GM18867 (cell line): ENCODE results near the gene TBCE.
"Not testable (repeated sequence)": the region's sequence is repeated elsewhere in the genome, so short reads cannot be mapped to it uniquely, and the experiment has no call there.

Experiments used
- ATAC-seq: cut with Tn5 transposase; IDR thresholded peaks from one replicate; pipeline ENCODE4 v1.9.1; 2021; ENCODE audit warnings: mild to moderate bottlenecking, moderate library complexity; ENCODE audit not compliant: unreplicated experiment

The TBCE gene

GRCh38 chr1:235450433-235450832, 83.2 kb downstream of the TBCE start:
- no peak for ATAC-seq

GRCh38 chr1:235450886-235451483, 83.8 kb downstream of the TBCE start:
- no peak for ATAC-seq

DNA sequence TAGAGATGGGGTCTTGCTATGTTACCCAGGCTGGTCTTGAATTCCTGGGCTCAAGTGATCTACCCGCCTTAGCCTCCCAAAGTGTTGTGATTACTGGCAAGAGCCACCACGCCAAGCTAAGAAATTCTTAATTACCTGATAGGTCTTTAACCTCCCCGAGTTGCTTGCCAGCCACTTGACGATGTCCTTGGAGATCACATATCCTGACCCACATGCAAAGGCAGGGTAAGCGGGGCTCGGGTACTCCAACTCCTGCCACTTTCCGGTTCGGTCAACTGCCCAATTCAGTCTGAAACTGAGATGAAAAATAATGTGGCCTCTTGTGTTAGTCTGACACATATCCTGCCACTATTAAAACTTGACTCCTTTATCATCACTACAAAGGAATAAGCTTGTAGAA, 86.8 kb downstream of the TBCE start:
- no peak for ATAC-seq

GRCh38 chr1:235455097-235455496, 87.9 kb downstream of the TBCE start:
- ATAC-seq, result no peak

DNA sequence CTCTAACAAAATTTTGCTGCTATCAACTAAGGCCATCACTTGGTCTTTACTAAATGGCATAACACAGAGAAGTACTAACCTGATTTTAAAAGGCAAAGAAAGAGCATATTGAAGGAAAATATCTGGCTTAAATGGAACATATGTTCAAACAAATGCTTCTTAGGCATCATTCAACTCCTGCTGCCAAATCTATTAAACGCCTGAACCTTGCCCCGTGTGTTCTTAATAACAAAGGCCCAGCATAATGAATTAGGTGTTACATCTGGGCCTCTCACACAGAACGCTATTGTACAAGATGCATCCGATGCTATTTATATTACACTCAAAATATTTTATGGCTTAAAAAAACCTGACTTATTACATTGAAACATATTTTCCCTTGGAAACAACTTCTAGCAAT, 88.6 kb downstream of the TBCE start:
- ATAC-seq, result no peak

DNA sequence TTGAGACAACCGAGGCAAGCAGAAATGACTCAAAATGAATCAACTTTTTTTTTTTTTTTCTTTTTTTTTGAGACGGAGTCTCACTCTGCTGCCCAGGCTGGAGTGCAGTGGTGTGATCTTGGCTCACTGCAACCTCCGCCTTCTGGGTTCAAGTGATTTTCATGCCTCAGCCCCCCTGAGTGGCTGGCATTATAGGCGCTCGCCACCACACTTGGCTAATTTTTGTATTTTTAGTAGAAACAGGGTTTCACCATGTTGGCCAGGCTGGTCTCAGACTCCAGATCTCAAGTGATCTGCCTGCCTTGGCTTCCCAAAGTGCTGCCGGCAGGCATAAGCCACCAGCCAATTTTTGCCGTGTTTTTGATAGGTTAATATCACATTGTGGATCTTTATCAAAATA, 90.6 kb downstream of the TBCE start:
- ATAC-seq, result not testable (repeated sequence)

- ATAC-seq, result no peak
These were observed 93.5 kb downstream of the TBCE start for GRCh38 chr1:235460770-235461169.

GRCh38 chr1:235461954-235462353, 94.7 kb downstream of the TBCE start:
- ATAC-seq, result no peak

GRCh38 chr1:235462832-235463231, 95.6 kb downstream of the TBCE start:
- not testable (repeated sequence) for ATAC-seq

- no peak for ATAC-seq
These were observed 97.8 kb downstream of the TBCE start for GRCh38 chr1:235465066-235465465.

DNA sequence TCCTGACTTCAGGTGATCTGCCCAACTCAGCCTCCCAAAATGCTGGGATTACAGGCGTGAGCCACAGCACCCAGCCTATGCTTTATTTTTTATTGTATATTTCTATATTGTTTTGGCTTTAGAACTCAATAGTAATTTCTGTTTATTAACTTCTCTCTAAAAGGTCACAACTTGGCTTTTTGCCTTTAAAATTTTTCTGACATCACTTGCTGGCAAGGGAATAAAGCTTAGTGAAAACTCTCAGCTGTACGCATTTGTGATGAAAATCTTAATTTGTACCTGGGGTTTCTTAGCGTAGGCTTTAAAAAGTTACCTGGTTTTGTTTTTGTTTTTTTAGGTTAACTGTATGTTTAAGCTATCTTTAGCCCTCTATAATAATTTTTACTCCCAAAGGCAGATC, 100.8 kb downstream of the TBCE start:
- no peak for ATAC-seq

- no peak for ATAC-seq
These were observed 101.7 kb downstream of the TBCE start for GRCh38 chr1:235468970-235469369.

DNA sequence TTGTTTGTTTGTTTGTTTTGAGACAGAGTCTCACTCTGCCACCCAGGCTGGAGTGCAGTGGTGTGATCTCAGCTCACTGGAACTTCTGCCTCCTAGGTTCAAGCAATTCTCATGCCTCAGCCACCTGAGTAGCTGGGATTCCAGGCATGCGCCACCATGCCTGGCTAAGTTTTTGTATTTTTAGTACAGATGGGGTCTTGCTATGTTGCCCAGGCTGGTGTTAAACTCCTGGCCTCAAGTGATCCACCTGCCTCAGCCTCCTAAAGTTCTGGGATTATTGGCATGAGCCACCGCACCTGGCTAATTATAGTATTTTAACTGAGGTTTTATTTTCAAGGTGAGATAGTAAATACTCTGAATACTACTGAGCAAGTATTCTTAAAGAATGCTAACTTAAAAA, 102.7 kb downstream of the TBCE start:
- not testable (repeated sequence) for ATAC-seq

DNA sequence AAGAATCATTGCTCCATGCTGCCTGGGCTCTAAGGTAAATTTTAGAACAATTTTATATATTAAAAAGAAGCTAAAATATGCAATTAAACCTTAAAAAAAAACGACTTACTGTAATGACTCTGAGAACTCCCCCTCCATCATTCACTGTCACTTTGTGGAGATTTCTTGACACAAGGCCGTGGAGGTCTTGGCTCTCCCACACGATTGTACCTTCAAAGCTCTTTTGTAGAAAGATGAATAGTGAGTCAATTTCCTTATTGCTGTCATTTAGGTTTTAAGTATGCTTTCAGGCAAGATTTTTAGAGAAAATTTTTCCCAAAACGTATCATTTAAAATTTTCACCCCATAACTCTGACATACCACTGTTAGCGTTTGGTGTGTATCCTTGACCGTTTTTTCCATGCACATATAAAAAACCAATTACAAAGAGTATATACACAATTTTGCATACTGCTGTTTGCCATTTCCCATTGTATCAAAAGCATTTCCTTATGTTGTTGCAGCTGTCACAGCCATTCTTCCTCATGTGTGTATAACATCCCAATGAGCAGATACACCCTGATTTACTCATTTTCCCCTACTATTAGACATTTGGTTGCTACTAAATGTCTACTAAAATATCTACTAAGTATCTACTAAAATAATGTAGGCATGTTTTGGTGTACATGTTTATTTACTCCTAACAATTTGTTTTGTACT, 103.7 kb downstream of the TBCE start:
- no peak for ATAC-seq

DNA sequence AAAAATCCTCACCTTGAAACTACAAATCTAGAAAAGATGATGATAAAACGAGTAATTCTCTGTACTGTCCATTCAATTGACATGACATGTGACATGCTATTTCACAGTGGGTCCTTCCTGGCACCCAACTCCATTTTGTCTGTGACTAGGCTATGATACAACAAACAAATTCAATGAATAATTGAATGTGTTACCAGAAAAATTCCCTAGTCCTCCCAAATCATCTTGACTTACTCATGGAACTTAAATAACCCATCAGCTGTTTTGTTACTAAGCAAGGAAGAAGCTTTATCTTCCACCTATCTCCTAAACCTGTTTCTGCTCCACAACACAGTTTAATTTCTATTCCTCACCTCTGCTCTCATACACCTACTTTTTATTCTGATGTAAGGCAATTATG, 106.6 kb downstream of the TBCE start:
- ATAC-seq, result no peak

GRCh38 chr1:235483090-235483489, 115.9 kb downstream of the TBCE start:
- ATAC-seq, result no peak

DNA sequence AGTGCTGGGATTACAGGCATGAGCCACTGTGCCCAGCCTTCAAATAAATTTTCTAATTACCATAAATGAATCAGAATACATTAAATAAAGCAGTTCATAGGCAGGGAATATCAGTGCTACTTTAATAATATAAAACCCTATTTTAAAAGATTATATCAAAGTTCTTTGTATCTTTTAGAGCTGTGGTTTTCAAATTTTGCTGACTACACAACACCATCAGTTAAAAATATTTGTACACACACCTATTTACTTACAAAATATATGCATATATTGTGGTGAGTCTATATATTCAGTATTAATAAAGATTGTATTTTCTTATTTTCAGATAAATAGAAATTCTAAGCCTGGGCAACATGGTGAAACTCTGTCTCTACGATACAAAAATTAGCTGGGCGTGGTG, 118.3 kb downstream of the TBCE start:
- ATAC-seq, result no peak

DNA sequence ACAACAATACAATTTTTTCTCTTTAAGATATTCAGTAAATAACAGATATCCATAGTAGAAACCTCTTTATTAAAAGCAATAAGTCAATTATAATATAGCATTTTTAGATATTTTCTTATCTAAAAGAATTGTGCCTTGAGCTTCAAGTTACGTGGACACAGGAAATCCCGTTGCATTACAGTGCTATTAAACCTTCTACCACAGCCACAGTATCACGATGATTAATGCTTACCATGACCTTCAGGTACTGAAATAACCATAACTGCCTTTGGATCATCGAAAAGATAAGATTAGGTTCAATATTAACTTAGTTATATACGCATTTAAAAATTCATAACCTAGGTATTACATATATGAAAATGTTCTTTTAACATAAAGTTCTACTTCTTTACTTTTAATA, 119.1 kb downstream of the TBCE start:
- ATAC-seq, result no peak

DNA sequence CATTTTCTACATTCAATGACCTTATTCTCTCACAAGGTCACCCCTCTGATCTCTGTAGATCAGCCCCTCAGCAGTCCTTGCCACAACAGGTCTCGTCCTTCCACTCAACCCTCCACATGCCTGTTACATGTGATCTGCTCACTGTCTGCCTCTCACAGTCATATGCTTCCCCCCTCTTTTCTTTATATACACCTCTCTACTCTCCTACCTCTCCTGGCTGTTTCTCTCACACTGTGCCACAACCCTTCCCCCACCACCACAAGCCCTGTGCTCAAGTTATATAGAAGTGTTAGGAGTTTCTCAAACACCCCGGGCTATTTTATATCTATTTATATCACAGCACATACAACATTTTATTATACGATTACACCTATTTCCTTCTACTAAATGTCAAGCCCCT, 124.4 kb downstream of the TBCE start:
- no peak for ATAC-seq

GRCh38 chr1:235494531-235494930, 127.3 kb downstream of the TBCE start:
- no peak for ATAC-seq

GRCh38 chr1:235495030-235495429, 127.8 kb downstream of the TBCE start:
- ATAC-seq, result no peak

DNA sequence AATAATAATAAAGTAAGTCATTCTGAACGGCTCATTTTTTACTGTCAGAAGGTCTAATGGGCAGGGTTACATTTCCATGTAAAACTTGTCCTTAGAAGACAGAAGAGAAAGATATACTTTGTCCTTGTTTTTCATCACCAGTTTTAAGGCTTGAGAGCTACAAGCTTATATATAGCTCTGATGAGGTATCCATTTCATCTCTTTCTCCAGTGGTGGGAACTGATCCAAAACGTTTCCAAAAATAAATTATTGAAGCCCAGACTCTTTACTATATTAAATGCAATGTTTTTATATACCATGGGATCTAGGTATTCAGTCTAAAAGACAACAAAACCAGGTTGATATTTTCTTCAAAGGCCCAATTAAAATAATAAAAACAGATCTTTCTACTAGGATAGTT, 128.3 kb downstream of the TBCE start:
- ATAC-seq, result no peak

GRCh38 chr1:235500971-235501540, 133.8 kb downstream of the TBCE start:
- ATAC-seq, result no peak
